Liver (tissue), 9 donors: ENCODE data around the gene RNPEP. TPM values are rescaled to one million over a fixed set of nuclear protein-coding genes. Genes with fewer than 3 reads are reported as not detected.

Source experiments
- DNase-seq: peaks from one replicate; pipeline ENCODE4 v3.0.0-alpha.2; 2017; ENCODE audit warnings: low spot score
- H3K27ac ChIP-seq, 2 donors: one replicate each; pipeline ENCODE4 v1.7.0; 2013; ENCODE audit warnings: inconsistent platforms in 2 of 2, low read length in 2 of 2, control low read depth in 1 of 2, low read depth in 1 of 2, mild to moderate bottlenecking in 1 of 2
- H3K27me3 ChIP-seq, 4 donors: one replicate each; pipeline versions ENCODE4 v1.6.1 to v1.7.0; 2013; ENCODE audit warnings: low read length in 3 of 4, inconsistent platforms in 1 of 4, mild to moderate bottlenecking in 1 of 4, moderate library complexity in 1 of 4; ENCODE audit not compliant: control insufficient read depth in 4 of 4, insufficient read depth in 4 of 4
- H3K36me3 ChIP-seq, 4 donors: one replicate each; pipeline versions ENCODE4 v1.6.1 to v1.7.0; 2013; ENCODE audit warnings: low read length in 3 of 4, mild to moderate bottlenecking in 3 of 4, low read depth in 1 of 4, moderate library complexity in 1 of 4; ENCODE audit not compliant: control insufficient read depth in 4 of 4, insufficient read depth in 3 of 4
- H3K4me1 ChIP-seq, 4 donors: one replicate each; pipeline versions ENCODE4 v1.6.1 to v1.7.0; 2013; ENCODE audit warnings: low read length in 3 of 4, mild to moderate bottlenecking in 3 of 4, moderate library complexity in 1 of 4; ENCODE audit not compliant: control insufficient read depth in 4 of 4, insufficient read depth in 4 of 4
- H3K4me3 ChIP-seq, 3 donors: one replicate each; pipeline versions ENCODE4 v1.6.1 to v1.7.0; 2013; ENCODE audit warnings: low read length in 3 of 3, control low read depth in 1 of 3, low read depth in 1 of 3, mild to moderate bottlenecking in 1 of 3
- H3K9ac ChIP-seq, 2 donors: one replicate each; pipeline ENCODE4 v1.7.0; 2013; ENCODE audit warnings: low read length in 2 of 2, mild to moderate bottlenecking in 2 of 2, moderate library complexity in 2 of 2, control low read depth in 1 of 2, low read depth in 1 of 2
- H3K9me3 ChIP-seq, 4 donors: one replicate each; pipeline versions ENCODE4 v1.6.1 to v1.7.0; 2013; ENCODE audit warnings: low read length in 3 of 4; ENCODE audit not compliant: control insufficient read depth in 4 of 4
- ATF3 ChIP-seq: IDR thresholded peaks from 2 replicates; pipeline ENCODE4 v1.6.1; 2016; ENCODE audit warnings: antibody characterized with exemption
- CTCF ChIP-seq: fragments of 150-350 bp; IDR thresholded peaks from 2 replicates; pipeline ENCODE4 v1.5.1; 2017; ENCODE audit warnings: improper control_type of control experiment, low read depth, low read length; ENCODE audit not compliant: missing input control
- EGR1 ChIP-seq, 2 donors: IDR thresholded peaks; 2 replicates each; pipeline ENCODE4 v1.6.1; 2016 to 2018; ENCODE audit warnings: antibody characterized with exemption in 2 of 2, low read depth in 2 of 2
- FOXA1 ChIP-seq: IDR thresholded peaks from 2 replicates; pipeline ENCODE4 v1.6.1; 2016; ENCODE audit warnings: antibody characterized with exemption
- FOXA2 ChIP-seq: IDR thresholded peaks from 2 replicates; pipeline ENCODE4 v1.6.1; 2016; ENCODE audit warnings: antibody characterized with exemption
- GABPA ChIP-seq, 2 donors: IDR thresholded peaks in 1 of 2; conservative IDR thresholded peaks in 1 of 2; 2 replicates each; pipeline ENCODE4 v1.6.1; 2016; ENCODE audit warnings: antibody characterized with exemption in 2 of 2, mild to moderate bottlenecking in 1 of 2, moderate library complexity in 1 of 2
- HNF4A ChIP-seq, 2 donors: conservative IDR thresholded peaks; 2 replicates each; pipeline ENCODE4 v1.6.1; 2016; ENCODE audit warnings: antibody characterized with exemption in 2 of 2, mild to moderate bottlenecking in 2 of 2
- HNF4G ChIP-seq: IDR thresholded peaks from 2 replicates; pipeline ENCODE4 v1.6.1; 2016; ENCODE audit warnings: antibody characterized with exemption
- JUND ChIP-seq, 2 donors: IDR thresholded peaks; 2 replicates each; pipeline ENCODE4 v1.6.1; 2016; ENCODE audit warnings: antibody characterized with exemption in 2 of 2
- MAX ChIP-seq: IDR thresholded peaks from 2 replicates; pipeline ENCODE4 v1.6.1; 2016; ENCODE audit warnings: antibody characterized with exemption
- NR2F2 ChIP-seq: IDR thresholded peaks from 2 replicates; pipeline ENCODE4 v1.6.1; 2016; ENCODE audit warnings: antibody characterized with exemption
- RAD21 ChIP-seq, 2 donors: IDR thresholded peaks; 2 replicates each; pipeline ENCODE4 v1.6.1; 2016; ENCODE audit warnings: antibody characterized with exemption in 2 of 2, mild to moderate bottlenecking in 2 of 2
- REST ChIP-seq: IDR thresholded peaks from 2 replicates; pipeline ENCODE4 v1.6.1; 2016; ENCODE audit warnings: antibody characterized with exemption, mild to moderate bottlenecking
- RXRA ChIP-seq, 2 donors: IDR thresholded peaks; 2 replicates each; pipeline ENCODE4 v1.6.1; 2017 to 2018; ENCODE audit warnings: antibody characterized with exemption in 2 of 2, mild to moderate bottlenecking in 1 of 2
- SP1 ChIP-seq: IDR thresholded peaks from 2 replicates; pipeline ENCODE4 v1.6.1; 2018; ENCODE audit warnings: antibody characterized with exemption, mild to moderate bottlenecking
- TAF1 ChIP-seq: conservative IDR thresholded peaks from 2 replicates; pipeline ENCODE4 v1.6.1; 2016; ENCODE audit warnings: antibody characterized with exemption, mild to moderate bottlenecking
- YY1 ChIP-seq: IDR thresholded peaks from 2 replicates; pipeline ENCODE4 v1.6.1; 2016; ENCODE audit warnings: antibody characterized with exemption, mild to moderate bottlenecking
- ZBTB33 ChIP-seq: IDR thresholded peaks from 2 replicates; pipeline ENCODE4 v1.6.1; 2016; ENCODE audit warnings: antibody characterized with exemption
- WGBS: extraction: QIAGEN DNeasy Blood & Tissue Kit; methylation state at CpG from one replicate; pipeline ENCODE4 v1.1.7; 2013; 5-methylcytosine and 5-hydroxymethylcytosine counted together
- polyA plus RNA-seq, 2 donors: library from polyadenylated mRNA; stranded (reverse) in 1 of 2; unstranded in 1 of 2; fragments of 200-250 nt in 1 of 2; fragments of >200 nt in 1 of 2; fragmentation: Nextera tagmentation in 1 of 2; extraction: Ambion mirVana in 1 of 2; gene quantifications; one replicate each; pipeline versions ENCODE4 v1.2.1 to v1.2.3, GENCODE V29; 2013 to 2015
- total RNA-seq, 2 donors: library from RNA; depleted of rRNA; stranded (reverse); fragments of >200 nt; gene quantifications; one replicate each; pipeline ENCODE4 v1.2.3, GENCODE V29; 2014
- donor health status: healthy.
- donor health status: healthy.
- donor health status: healthy.
- donor health status: healthy.
- donor health status: healthy.

The RNPEP gene
- total and polyA plus RNA-seq, 4 donors, result 16.3 to 26.5 (median 21.0) TPM

GRCh38 chr1:201982082-201982622 is 296 bp upstream of the RNPEP start:
- no peaks in the 10 kb centered on the region for H3K36me3 ChIP-seq
- no peak for TF ChIP-seq RXRA (IDR thresholded peaks at IDR 0.05)
- TF ChIP-seq FOXA1, result no peak
- no peak for TF ChIP-seq CTCF
- TF ChIP-seq ATF3, result no peak
- TF ChIP-seq YY1, result no peak
- TF ChIP-seq HNF4G, result no peak
- TF ChIP-seq MAX, result no peak
- TF ChIP-seq FOXA2, result no peak
- no peak for TF ChIP-seq JUND (IDR thresholded peaks at IDR 0.05)
- no peak for TF ChIP-seq NR2F2
- no peak for TF ChIP-seq ZBTB33
- no peak for TF ChIP-seq HNF4A (conservative IDR thresholded peaks at IDR 0.05)
- no peak for TF ChIP-seq EGR1 (IDR thresholded peaks at IDR 0.05; ENCODE audit: low read depth in 2 of 2)
- TF ChIP-seq TAF1, result no peak
- no peak for TF ChIP-seq RAD21 (IDR thresholded peaks at IDR 0.05)
- TF ChIP-seq REST, result no peak
- TF ChIP-seq SP1, result no peak
- TF ChIP-seq GABPA (IDR thresholded peaks at IDR 0.05 in 1 of 2, conservative IDR thresholded peaks at IDR 0.05 in 1 of 2), result no peak
- H3K27me3 ChIP-seq, result no peaks in the 10 kb centered on the region
- WGBS, result 12% methylated on average over 31 of the region's 31 CpGs
- DNase-seq, result peak; percentile 86
- H3K9me3 ChIP-seq, result no peaks in the 10 kb centered on the region
- H3K4me3 ChIP-seq, result peak overlapping the region in 2 of 3 donors; percentile 71 to 93
- H3K9ac ChIP-seq, result peak overlapping the region in 1 of 2 donors; percentile 67
- H3K4me1 ChIP-seq, result peaks cover 6 to 21% (median 13%) of the 10 kb centered on the region in 4 donors
- H3K27ac ChIP-seq, result peak overlapping the region; percentile 73 to 89
